Ectodermal cell (in vitro differentiated cells): ENCODE measurements around the gene MYT1.
"Not testable (repeated sequence)": the region's sequence is repeated elsewhere in the genome, so short reads cannot be mapped to it uniquely, and the experiment has no call there.

ENCODE experiments used
- H3K27ac ChIP-seq: 2 replicates; pipeline ENCODE4 v1.7.0; 2013; ENCODE audit warnings: mild to moderate bottlenecking, low read depth, low read length; ENCODE audit not compliant: insufficient read depth, poor library complexity, severe bottlenecking
- H3K27me3 ChIP-seq: 2 replicates; pipeline ENCODE4 v1.7.0; 2013; ENCODE audit warnings: mild to moderate bottlenecking, low read length; ENCODE audit not compliant: insufficient read depth, control insufficient read depth, poor library complexity, severe bottlenecking
- H3K36me3 ChIP-seq: one replicate; pipeline ENCODE4 v1.7.0; 2013; ENCODE audit warnings: low read length; ENCODE audit not compliant: control insufficient read depth, insufficient read depth
- H3K4me1 ChIP-seq: one replicate; pipeline ENCODE4 v1.7.0; 2013; ENCODE audit warnings: low read length; ENCODE audit not compliant: control insufficient read depth, insufficient read depth
- H3K4me3 ChIP-seq: 2 replicates; pipeline ENCODE4 v1.7.0; 2013; ENCODE audit warnings: low read depth, low read length, control low read depth; ENCODE audit not compliant: insufficient read depth
- H3K9me3 ChIP-seq: 2 replicates; pipeline ENCODE4 v1.7.0; 2013; ENCODE audit warnings: mild to moderate bottlenecking, low read length, moderate library complexity; ENCODE audit not compliant: control insufficient read depth
- WGBS, 2 experiments: methylation state at CpG; one replicate each; pipeline ENCODE4 v1.1.7; 2013; ENCODE audit warnings: missing lambda C conversion rate in 2 of 2; 5-methylcytosine and 5-hydroxymethylcytosine counted together

MYT1 gene

DNA sequence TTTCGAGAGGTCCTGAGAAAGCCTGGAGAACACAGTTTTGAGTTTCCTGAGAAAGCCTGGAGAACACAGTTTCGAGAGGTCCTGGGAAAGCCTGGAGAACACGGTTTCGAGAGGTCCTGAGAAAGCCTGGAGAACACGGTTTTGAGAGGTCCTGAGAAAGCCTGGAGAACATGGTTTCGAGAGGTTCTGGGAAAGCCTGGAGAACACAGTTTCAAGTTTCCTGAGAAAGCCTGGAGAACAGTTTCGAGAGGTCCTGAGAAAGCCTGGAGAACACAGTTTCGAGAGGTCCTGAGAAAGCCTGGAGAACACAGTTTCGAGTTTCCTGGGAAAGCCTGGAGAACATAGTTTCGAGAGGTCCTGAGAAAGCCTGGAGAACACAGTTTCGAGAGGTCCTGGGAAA, 40.7 kb upstream of the MYT1 start:
- H3K9me3 ChIP-seq, H3K27me3 ChIP-seq, H3K4me3 ChIP-seq, H3K4me1 ChIP-seq, H3K36me3 ChIP-seq, H3K27ac ChIP-seq: not testable (repeated sequence)
- WGBS, 2 experiments = 89 to 90% methylated on average over 11 of the region's 11 CpGs

DNA sequence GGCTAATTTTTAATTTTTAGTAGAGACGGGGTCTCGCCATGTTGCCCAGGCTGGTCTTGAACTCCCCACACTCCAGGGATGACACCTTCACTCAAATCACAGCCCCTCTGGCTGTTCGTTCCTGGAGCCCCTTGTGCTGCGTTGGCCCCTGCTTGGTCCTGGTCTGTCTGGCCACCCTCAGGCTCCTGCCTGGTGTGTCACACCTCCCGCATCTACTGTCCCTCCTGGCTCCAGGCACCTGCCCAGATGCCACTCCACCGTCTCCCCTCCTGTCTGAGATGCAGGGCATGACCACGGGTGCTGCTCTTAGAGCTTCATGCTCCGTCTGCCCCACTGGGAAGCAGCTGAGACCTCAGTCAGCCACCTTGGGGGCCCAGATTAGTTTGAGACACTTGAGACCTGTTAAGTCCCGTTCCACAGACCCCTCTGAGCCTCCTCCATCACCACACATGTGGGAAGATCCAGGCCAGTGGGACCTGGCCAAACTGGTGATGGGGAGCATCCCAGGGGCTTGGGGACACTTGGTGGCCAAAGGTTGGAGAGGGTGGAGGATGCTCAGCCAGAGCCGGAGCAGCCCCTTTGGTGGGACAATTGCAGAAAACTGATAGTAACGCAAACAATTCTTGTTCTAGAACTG, 35.0 kb upstream of the MYT1 start:
- H3K4me1 ChIP-seq = no peaks in the 10 kb centered on the region
- no peaks in the 10 kb centered on the region for H3K36me3 ChIP-seq
- H3K27me3 ChIP-seq = no peaks in the 10 kb centered on the region
- 89 to 90% methylated on average over 11 of the region's 11 CpGs for WGBS, 2 experiments
- no peak overlapping the region for H3K4me3 ChIP-seq
- no peaks in the 10 kb centered on the region for H3K9me3 ChIP-seq
- H3K27ac ChIP-seq = no peak overlapping the region

- H3K4me1 ChIP-seq = no peaks in the 10 kb centered on the region
- WGBS, 2 experiments = 87 to 89% methylated on average over 5 of the region's 5 CpGs
- no peaks in the 10 kb centered on the region for H3K27me3 ChIP-seq
- no peak overlapping the region for H3K4me3 ChIP-seq
- no peaks in the 10 kb centered on the region for H3K36me3 ChIP-seq
- H3K27ac ChIP-seq = no peak overlapping the region
- H3K9me3 ChIP-seq = no peaks in the 10 kb centered on the region
Observed at GRCh38 chr20:64130271-64130670, 34.0 kb upstream of the MYT1 start.

GRCh38 chr20:64130876-64131275, 33.4 kb upstream of the MYT1 start:
- H3K36me3 ChIP-seq = no peaks in the 10 kb centered on the region
- WGBS, 2 experiments = 91% methylated on average over 10 of the region's 10 CpGs
- H3K4me1 ChIP-seq = no peaks in the 10 kb centered on the region
- no peaks in the 10 kb centered on the region for H3K27me3 ChIP-seq
- no peaks in the 10 kb centered on the region for H3K9me3 ChIP-seq
- H3K27ac ChIP-seq = no peak overlapping the region
- H3K4me3 ChIP-seq = no peak overlapping the region

- H3K27ac ChIP-seq = no peak overlapping the region
- no peaks in the 10 kb centered on the region for H3K36me3 ChIP-seq
- H3K9me3 ChIP-seq = no peaks in the 10 kb centered on the region
- no peak overlapping the region for H3K4me3 ChIP-seq
- H3K27me3 ChIP-seq = no peaks in the 10 kb centered on the region
- no peaks in the 10 kb centered on the region for H3K4me1 ChIP-seq
- WGBS, 2 experiments = 91 to 92% methylated on average over 4 of the region's 4 CpGs
Observed at GRCh38 chr20:64131406-64131805, 32.8 kb upstream of the MYT1 start.

DNA sequence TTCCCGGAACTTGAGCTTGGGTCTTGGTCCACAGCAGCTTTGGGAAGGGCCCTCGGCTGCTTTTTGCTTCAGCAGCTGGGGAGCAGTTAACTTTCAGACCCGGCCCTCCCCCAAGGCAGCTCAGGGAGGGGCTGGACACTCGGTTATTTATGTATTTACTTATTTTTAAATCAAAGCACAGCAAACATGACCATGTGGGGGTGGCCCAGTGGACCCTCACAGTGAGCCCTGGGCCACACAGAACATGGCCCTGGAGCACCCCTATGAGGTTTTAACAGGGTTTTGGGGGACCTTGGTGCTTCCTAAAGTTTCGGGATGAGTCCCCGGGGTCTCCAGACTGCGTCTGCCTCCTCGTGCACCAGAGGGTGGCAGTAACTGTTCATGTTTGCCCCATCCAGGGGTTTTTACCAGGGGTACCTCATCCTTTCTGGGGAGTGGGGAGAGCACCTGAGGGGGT, 30.3 kb upstream of the MYT1 start:
- H3K27me3 ChIP-seq = no peaks in the 10 kb centered on the region
- no peak overlapping the region for H3K27ac ChIP-seq
- no peaks in the 10 kb centered on the region for H3K4me1 ChIP-seq
- no peaks in the 10 kb centered on the region for H3K9me3 ChIP-seq
- no peaks in the 10 kb centered on the region for H3K36me3 ChIP-seq
- 78 to 81% methylated on average over 8 of the region's 8 CpGs for WGBS, 2 experiments
- no peak overlapping the region for H3K4me3 ChIP-seq

GRCh38 chr20:64134744-64135143, 29.5 kb upstream of the MYT1 start:
- H3K4me1 ChIP-seq, H3K4me3 ChIP-seq, H3K27ac ChIP-seq, H3K9me3 ChIP-seq, H3K27me3 ChIP-seq, H3K36me3 ChIP-seq: not testable (repeated sequence)
- WGBS, 2 experiments = 89 to 92% methylated on average over 20 of the region's 20 CpGs

DNA sequence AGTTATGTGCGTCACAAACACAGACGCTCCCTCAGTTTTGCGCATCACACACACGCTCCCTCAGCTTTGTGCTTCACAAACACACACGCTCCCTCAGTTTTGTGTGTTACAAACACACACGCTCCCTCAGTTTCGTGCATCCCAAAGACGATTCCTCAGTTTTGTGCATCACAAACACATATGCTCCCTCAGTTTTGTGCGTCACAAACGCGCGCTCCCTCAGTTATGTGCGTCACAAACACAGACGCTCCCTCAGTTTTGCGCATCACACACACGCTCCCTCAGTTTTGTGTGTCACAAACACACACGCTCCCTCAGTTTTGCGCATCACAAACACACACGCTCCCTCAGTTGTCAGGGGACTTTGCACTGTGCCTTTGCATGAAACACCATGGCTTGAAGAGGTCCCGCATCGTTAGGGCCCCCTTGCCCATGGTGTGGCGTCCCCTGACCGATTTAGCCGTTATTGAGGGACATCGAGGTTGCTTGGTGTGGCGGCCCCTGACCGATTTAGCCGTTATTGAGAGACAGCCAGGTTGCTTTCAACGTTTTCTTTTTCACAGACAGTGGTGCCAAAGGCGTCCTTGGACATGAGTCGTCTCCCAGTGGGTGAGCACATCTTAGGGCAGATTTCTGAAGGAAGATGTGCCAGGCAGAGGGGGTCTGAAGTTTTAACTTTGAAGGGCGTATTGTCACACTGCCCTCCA, 28.1 kb upstream of the MYT1 start:
- no peaks in the 10 kb centered on the region for H3K27me3 ChIP-seq
- WGBS, 2 experiments = 91% methylated on average over 32 of the region's 32 CpGs
- no peaks in the 10 kb centered on the region for H3K9me3 ChIP-seq
- H3K4me3 ChIP-seq = no peak overlapping the region
- no peaks in the 10 kb centered on the region for H3K36me3 ChIP-seq
- H3K27ac ChIP-seq = no peak overlapping the region
- peaks cover 18% of the 10 kb centered on the region for H3K4me1 ChIP-seq

GRCh38 chr20:64137598-64138031, 26.6 kb upstream of the MYT1 start:
- Histone ChIP-seq H3K4me1 (peaks cover 18% of the 10 kb centered on the region), H3K36me3 (no peaks in the 10 kb centered on the region), H3K4me3 (no peak overlapping the region), H3K27me3 (no peaks in the 10 kb centered on the region), H3K9me3 (no peaks in the 10 kb centered on the region), H3K27ac (no peak overlapping the region)
- WGBS, 2 experiments = 93 to 94% methylated on average over 6 of the region's 6 CpGs

- Histone ChIP-seq H3K4me1 (peaks cover 24% of the 10 kb centered on the region), H3K27ac (no peak overlapping the region), H3K9me3 (no peaks in the 10 kb centered on the region), H3K4me3 (no peak overlapping the region), H3K36me3 (no peaks in the 10 kb centered on the region), H3K27me3 (no peaks in the 10 kb centered on the region)
- 93 to 94% methylated on average over 18 of the region's 18 CpGs for WGBS, 2 experiments
Observed at GRCh38 chr20:64138276-64138815, 25.9 kb upstream of the MYT1 start.
